Activated T-helper 17 cell treated with anti-CD3 and anti-CD28 coated beads, Interleukin-2, amount 50 U/mL, for 72 hours (primary cell): ENCODE data around the gene STK16. TPM values are rescaled to one million over a fixed set of nuclear protein-coding genes. Genes with fewer than 3 reads are reported as not detected.
"Not testable (repeated sequence)": the region's sequence is repeated elsewhere in the genome, so short reads cannot be mapped to it uniquely, and the experiment has no call there.

Experiments
- ATAC-seq: fragments of 150-1000 bp; cut with Tn5 transposase; replicated peaks from 2 replicates; pipeline ENCODE4 v1.10.0; 2021; ENCODE audit warnings: mild to moderate bottlenecking, moderate library complexity
- H3K27ac Mint-ChIP-seq: one replicate; pipeline ENCODE4 v1.8.0; 2022; ENCODE audit warnings: mixed read lengths
- H3K27me3 Mint-ChIP-seq: one replicate; pipeline ENCODE4 v1.8.0; 2022; ENCODE audit warnings: mixed read lengths
- H3K36me3 Mint-ChIP-seq: one replicate; pipeline ENCODE4 v1.8.0; 2022; ENCODE audit warnings: low read depth, mild to moderate bottlenecking, mixed read lengths
- H3K4me1 Mint-ChIP-seq: one replicate; pipeline ENCODE4 v1.8.0; 2022; ENCODE audit warnings: mixed read lengths
- H3K4me3 Mint-ChIP-seq: one replicate; pipeline ENCODE4 v1.8.0; 2022; ENCODE audit warnings: mild to moderate bottlenecking, mixed read lengths
- H3K9me3 Mint-ChIP-seq: one replicate; pipeline ENCODE4 v1.8.0; 2022; ENCODE audit warnings: mixed read lengths
- total RNA-seq, 2 donors: library from RNA; stranded (reverse); gene quantifications; one replicate each; pipeline ENCODE4 v1.2.3, GENCODE V29; 2022

The STK16 gene
- total RNA-seq, 2 donors from 2014 or later, result 22.0 to 30.3 TPM

GRCh38 chr2:219280651-219281050 lies 35.4 kb downstream of the STK16 start:
- Mint-ChIP-seq H3K36me3 (peaks cover 56% of the 10 kb centered on the region), H3K4me3 (peak overlapping the region; percentile 87), H3K4me1 (peaks cover 24% of the 10 kb centered on the region), H3K27ac (peak overlapping the region; percentile 96), H3K27me3 (no peaks in the 10 kb centered on the region), H3K9me3 (no peaks in the 10 kb centered on the region)
- no peak for ATAC-seq

GRCh38 chr2:219281588-219281987 lies 36.3 kb downstream of the STK16 start:
- ATAC-seq, result no peak
- Mint-ChIP-seq H3K27ac (peak overlapping the region; percentile 96), H3K27me3 (no peaks in the 10 kb centered on the region), H3K4me3 (peak overlapping the region; percentile 87), H3K9me3 (no peaks in the 10 kb centered on the region), H3K4me1 (peaks cover 24% of the 10 kb centered on the region), H3K36me3 (peaks cover 56% of the 10 kb centered on the region)

GRCh38 chr2:219282375-219282774 lies 37.1 kb downstream of the STK16 start:
- no peaks in the 10 kb centered on the region for H3K9me3 Mint-ChIP-seq
- H3K27ac Mint-ChIP-seq, result peak overlapping the region; percentile 78
- peak overlapping the region; percentile 87 for H3K4me3 Mint-ChIP-seq
- H3K36me3 Mint-ChIP-seq, result peaks cover 56% of the 10 kb centered on the region
- ATAC-seq, result no peak
- H3K4me1 Mint-ChIP-seq, result peaks cover 24% of the 10 kb centered on the region
- H3K27me3 Mint-ChIP-seq, result no peaks in the 10 kb centered on the region

- peak overlapping the region; percentile 78 for H3K27ac Mint-ChIP-seq
- H3K36me3 Mint-ChIP-seq, result peaks cover 56% of the 10 kb centered on the region
- ATAC-seq, result no peak
- H3K9me3 Mint-ChIP-seq, result no peaks in the 10 kb centered on the region
- H3K27me3 Mint-ChIP-seq, result no peaks in the 10 kb centered on the region
- peak overlapping the region; percentile 87 for H3K4me3 Mint-ChIP-seq
- peaks cover 19% of the 10 kb centered on the region for H3K4me1 Mint-ChIP-seq
These were observed 37.8 kb downstream of the STK16 start for GRCh38 chr2:219282943-219283581.

- no peak for ATAC-seq
- peaks cover 17% of the 10 kb centered on the region for H3K4me1 Mint-ChIP-seq
- H3K9me3 Mint-ChIP-seq, result no peaks in the 10 kb centered on the region
- H3K4me3 Mint-ChIP-seq, result no peak overlapping the region
- peak overlapping the region; percentile 50 for H3K27ac Mint-ChIP-seq
- H3K27me3 Mint-ChIP-seq, result no peaks in the 10 kb centered on the region
- peaks cover 52% of the 10 kb centered on the region for H3K36me3 Mint-ChIP-seq
These were observed 39.5 kb downstream of the STK16 start for GRCh38 chr2:219284501-219285372.

- no peak overlapping the region for H3K4me3 Mint-ChIP-seq
These were observed 40.1 kb downstream of the STK16 start for GRCh38 chr2:219285373-219285735.

GRCh38 chr2:219285894-219286425 lies 40.7 kb downstream of the STK16 start:
- ATAC-seq, result no peak
- Mint-ChIP-seq H3K4me1 (peaks cover 9% of the 10 kb centered on the region), H3K27me3 (no peaks in the 10 kb centered on the region), H3K27ac (peak overlapping the region; percentile 17), H3K36me3 (peaks cover 40% of the 10 kb centered on the region), H3K4me3 (no peak overlapping the region), H3K9me3 (no peaks in the 10 kb centered on the region)

More at GRCh38 chr2:219285373-219285735, 40.1 kb downstream of the STK16 start:
- peak overlapping the region; percentile 50 for H3K27ac Mint-ChIP-seq
- no peaks in the 10 kb centered on the region for H3K27me3 Mint-ChIP-seq
- H3K9me3 Mint-ChIP-seq, result no peaks in the 10 kb centered on the region
- H3K36me3 Mint-ChIP-seq, result peaks cover 46% of the 10 kb centered on the region
- peaks cover 15% of the 10 kb centered on the region for H3K4me1 Mint-ChIP-seq
- no peak for ATAC-seq

- peak; percentile 17 for ATAC-seq
- Mint-ChIP-seq H3K4me3 (no peak overlapping the region), H3K4me1 (peaks cover 7% of the 10 kb centered on the region), H3K27ac (peak overlapping the region; percentile 17), H3K27me3 (no peaks in the 10 kb centered on the region), H3K36me3 (peaks cover 33% of the 10 kb centered on the region), H3K9me3 (no peaks in the 10 kb centered on the region)
These were observed 41.3 kb downstream of the STK16 start for GRCh38 chr2:219286436-219287115.

GRCh38 chr2:219287116-219287440 lies 41.8 kb downstream of the STK16 start:
- not testable (repeated sequence) for H3K4me1 Mint-ChIP-seq, H3K27me3 Mint-ChIP-seq, H3K27ac Mint-ChIP-seq, H3K9me3 Mint-ChIP-seq, ATAC-seq, H3K4me3 Mint-ChIP-seq
- H3K36me3 Mint-ChIP-seq, result peaks cover 28% of the 10 kb centered on the region

GRCh38 chr2:219287580-219288265 lies 42.4 kb downstream of the STK16 start:
- H3K4me1 Mint-ChIP-seq, result peaks cover 6% of the 10 kb centered on the region
- H3K36me3 Mint-ChIP-seq, result peaks cover 22% of the 10 kb centered on the region
- H3K9me3 Mint-ChIP-seq, result no peaks in the 10 kb centered on the region
- peak overlapping the region; percentile 62 for H3K27ac Mint-ChIP-seq
- H3K4me3 Mint-ChIP-seq, result no peak overlapping the region
- ATAC-seq, result no peak
- H3K27me3 Mint-ChIP-seq, result no peaks in the 10 kb centered on the region

GRCh38 chr2:219289195-219289536 lies 43.9 kb downstream of the STK16 start:
- Mint-ChIP-seq H3K27me3 (no peaks in the 10 kb centered on the region), H3K9me3 (no peaks in the 10 kb centered on the region), H3K27ac (peak overlapping the region; percentile 46), H3K36me3 (peaks cover 7% of the 10 kb centered on the region), H3K4me1 (no peaks in the 10 kb centered on the region), H3K4me3 (no peak overlapping the region)
- ATAC-seq, result no peak

GRCh38 chr2:219289537-219290361 lies 44.5 kb downstream of the STK16 start:
- Mint-ChIP-seq H3K27ac (peak overlapping the region; percentile 46), H3K9me3 (no peaks in the 10 kb centered on the region), H3K4me1 (no peaks in the 10 kb centered on the region), H3K4me3 (no peak overlapping the region), H3K36me3 (peaks cover 6% of the 10 kb centered on the region), H3K27me3 (no peaks in the 10 kb centered on the region)
- no peak for ATAC-seq

GRCh38 chr2:219290381-219291171 lies 45.3 kb downstream of the STK16 start:
- H3K9me3 Mint-ChIP-seq, result no peaks in the 10 kb centered on the region
- H3K4me1 Mint-ChIP-seq, result no peaks in the 10 kb centered on the region
- no peaks in the 10 kb centered on the region for H3K27me3 Mint-ChIP-seq
- no peak overlapping the region for H3K27ac Mint-ChIP-seq
- H3K36me3 Mint-ChIP-seq, result peaks cover under 1% of the 10 kb centered on the region
- H3K4me3 Mint-ChIP-seq, result no peak overlapping the region
- ATAC-seq, result no peak
